ENCODE data around the gene USP25. TPM values are rescaled to one million over a fixed set of nuclear protein-coding genes. Genes with fewer than 3 reads are reported as not detected.

Gene USP25
- total and polyA plus RNA-seq, 2 experiments from 2014 or later, result 11.8 to 49.2 TPM

- peaks cover 3% of the 10 kb centered on the region; the same call in 1 of the 2 replicates for H4K20me1 ChIP-seq (replicated peaks; ENCODE audit: insufficient read depth)
- peaks cover 52% of the 10 kb centered on the region for H3K79me2 ChIP-seq (replicated peaks; ENCODE audit: insufficient read depth)
- peak overlapping the region; percentile 66 for H3K4me3 ChIP-seq
- peak overlapping the region; percentile 69; the same call in 1 of the 2 replicates for H3K27ac ChIP-seq (ENCODE audit: low read depth)
- TF ChIP-seq, protein P1, sequence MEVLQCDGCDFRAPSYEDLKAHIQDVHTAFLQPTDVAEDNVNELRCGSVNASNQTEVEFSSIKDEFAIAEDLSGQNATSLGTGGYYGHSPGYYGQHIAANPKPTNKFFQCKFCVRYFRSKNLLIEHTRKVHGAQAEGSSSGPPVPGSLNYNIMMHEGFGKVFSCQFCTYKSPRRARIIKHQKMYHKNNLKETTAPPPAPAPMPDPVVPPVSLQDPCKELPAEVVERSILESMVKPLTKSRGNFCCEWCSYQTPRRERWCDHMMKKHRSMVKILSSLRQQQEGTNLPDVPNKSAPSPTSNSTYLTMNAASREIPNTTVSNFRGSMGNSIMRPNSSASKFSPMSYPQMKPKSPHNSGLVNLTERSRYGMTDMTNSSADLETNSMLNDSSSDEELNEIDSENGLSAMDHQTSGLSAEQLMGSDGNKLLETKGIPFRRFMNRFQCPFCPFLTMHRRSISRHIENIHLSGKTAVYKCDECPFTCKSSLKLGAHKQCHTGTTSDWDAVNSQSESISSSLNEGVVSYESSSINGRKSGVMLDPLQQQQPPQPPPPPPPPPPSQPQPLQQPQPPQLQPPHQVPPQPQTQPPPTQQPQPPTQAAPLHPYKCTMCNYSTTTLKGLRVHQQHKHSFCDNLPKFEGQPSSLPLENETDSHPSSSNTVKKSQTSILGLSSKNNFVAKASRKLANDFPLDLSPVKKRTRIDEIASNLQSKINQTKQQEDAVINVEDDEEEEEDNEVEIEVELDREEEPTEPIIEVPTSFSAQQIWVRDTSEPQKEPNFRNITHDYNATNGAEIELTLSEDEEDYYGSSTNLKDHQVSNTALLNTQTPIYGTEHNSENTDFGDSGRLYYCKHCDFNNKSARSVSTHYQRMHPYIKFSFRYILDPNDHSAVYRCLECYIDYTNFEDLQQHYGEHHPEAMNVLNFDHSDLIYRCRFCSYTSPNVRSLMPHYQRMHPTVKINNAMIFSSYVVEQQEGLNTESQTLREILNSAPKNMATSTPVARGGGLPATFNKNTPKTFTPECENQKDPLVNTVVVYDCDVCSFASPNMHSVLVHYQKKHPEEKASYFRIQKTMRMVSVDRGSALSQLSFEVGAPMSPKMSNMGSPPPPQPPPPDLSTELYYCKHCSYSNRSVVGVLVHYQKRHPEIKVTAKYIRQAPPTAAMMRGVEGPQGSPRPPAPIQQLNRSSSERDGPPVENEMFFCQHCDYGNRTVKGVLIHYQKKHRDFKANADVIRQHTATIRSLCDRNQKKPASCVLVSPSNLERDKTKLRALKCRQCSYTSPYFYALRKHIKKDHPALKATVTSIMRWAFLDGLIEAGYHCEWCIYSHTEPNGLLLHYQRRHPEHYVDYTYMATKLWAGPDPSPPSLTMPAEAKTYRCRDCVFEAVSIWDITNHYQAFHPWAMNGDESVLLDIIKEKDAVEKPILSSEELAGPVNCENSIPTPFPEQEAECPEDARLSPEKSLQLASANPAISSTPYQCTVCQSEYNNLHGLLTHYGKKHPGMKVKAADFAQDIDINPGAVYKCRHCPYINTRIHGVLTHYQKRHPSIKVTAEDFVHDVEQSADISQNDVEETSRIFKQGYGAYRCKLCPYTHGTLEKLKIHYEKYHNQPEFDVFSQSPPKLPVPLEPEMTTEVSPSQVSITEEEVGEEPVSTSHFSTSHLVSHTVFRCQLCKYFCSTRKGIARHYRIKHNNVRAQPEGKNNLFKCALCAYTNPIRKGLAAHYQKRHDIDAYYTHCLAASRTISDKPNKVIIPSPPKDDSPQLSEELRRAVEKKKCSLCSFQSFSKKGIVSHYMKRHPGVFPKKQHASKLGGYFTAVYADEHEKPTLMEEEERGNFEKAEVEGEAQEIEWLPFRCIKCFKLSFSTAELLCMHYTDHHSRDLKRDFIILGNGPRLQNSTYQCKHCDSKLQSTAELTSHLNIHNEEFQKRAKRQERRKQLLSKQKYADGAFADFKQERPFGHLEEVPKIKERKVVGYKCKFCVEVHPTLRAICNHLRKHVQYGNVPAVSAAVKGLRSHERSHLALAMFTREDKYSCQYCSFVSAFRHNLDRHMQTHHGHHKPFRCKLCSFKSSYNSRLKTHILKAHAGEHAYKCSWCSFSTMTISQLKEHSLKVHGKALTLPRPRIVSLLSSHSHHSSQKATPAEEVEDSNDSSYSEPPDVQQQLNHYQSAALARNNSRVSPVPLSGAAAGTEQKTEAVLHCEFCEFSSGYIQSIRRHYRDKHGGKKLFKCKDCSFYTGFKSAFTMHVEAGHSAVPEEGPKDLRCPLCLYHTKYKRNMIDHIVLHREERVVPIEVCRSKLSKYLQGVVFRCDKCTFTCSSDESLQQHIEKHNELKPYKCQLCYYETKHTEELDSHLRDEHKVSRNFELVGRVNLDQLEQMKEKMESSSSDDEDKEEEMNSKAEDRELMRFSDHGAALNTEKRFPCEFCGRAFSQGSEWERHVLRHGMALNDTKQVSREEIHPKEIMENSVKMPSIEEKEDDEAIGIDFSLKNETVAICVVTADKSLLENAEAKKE (CRISPR knock-in tag; IDR thresholded peaks at IDR 0.05), result no peak
- TF ChIP-seq NANOG (IDR thresholded peaks at IDR 0.05; ENCODE audit: borderline replicate concordance) (no peak), CREB1 (CRISPR knock-in tag; IDR thresholded peaks at IDR 0.05; ENCODE audit: low read depth) (no peak), STAT1 (IDR thresholded peaks at IDR 0.05; ENCODE audit: unreplicated experiment) (no peak), POLR2AphosphoS5 (IDR thresholded peaks at IDR 0.05; ENCODE audit: low read depth) (no peak), ZNF114 (CRISPR knock-in tag; IDR thresholded peaks at IDR 0.05) (no peak), ZNF331 (CRISPR knock-in tag; IDR thresholded peaks at IDR 0.05; ENCODE audit: low read depth) (no peak), EZH2phosphoT487 (IDR thresholded peaks at IDR 0.05; ENCODE audit: unreplicated experiment) (no peak), JUNB (IDR thresholded peaks at IDR 0.05; ENCODE audit: unreplicated experiment) (no peak), EZH2 (IDR thresholded peaks at IDR 0.05; ENCODE audit: low read depth, unreplicated experiment) (no peak)
- TF ChIP-seq, protein P2, sequence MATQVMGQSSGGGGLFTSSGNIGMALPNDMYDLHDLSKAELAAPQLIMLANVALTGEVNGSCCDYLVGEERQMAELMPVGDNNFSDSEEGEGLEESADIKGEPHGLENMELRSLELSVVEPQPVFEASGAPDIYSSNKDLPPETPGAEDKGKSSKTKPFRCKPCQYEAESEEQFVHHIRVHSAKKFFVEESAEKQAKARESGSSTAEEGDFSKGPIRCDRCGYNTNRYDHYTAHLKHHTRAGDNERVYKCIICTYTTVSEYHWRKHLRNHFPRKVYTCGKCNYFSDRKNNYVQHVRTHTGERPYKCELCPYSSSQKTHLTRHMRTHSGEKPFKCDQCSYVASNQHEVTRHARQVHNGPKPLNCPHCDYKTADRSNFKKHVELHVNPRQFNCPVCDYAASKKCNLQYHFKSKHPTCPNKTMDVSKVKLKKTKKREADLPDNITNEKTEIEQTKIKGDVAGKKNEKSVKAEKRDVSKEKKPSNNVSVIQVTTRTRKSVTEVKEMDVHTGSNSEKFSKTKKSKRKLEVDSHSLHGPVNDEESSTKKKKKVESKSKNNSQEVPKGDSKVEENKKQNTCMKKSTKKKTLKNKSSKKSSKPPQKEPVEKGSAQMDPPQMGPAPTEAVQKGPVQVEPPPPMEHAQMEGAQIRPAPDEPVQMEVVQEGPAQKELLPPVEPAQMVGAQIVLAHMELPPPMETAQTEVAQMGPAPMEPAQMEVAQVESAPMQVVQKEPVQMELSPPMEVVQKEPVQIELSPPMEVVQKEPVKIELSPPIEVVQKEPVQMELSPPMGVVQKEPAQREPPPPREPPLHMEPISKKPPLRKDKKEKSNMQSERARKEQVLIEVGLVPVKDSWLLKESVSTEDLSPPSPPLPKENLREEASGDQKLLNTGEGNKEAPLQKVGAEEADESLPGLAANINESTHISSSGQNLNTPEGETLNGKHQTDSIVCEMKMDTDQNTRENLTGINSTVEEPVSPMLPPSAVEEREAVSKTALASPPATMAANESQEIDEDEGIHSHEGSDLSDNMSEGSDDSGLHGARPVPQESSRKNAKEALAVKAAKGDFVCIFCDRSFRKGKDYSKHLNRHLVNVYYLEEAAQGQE (IDR thresholded peaks at IDR 0.05; ENCODE audit: unreplicated experiment), result no peak
- TF ChIP-seq, protein P3, sequence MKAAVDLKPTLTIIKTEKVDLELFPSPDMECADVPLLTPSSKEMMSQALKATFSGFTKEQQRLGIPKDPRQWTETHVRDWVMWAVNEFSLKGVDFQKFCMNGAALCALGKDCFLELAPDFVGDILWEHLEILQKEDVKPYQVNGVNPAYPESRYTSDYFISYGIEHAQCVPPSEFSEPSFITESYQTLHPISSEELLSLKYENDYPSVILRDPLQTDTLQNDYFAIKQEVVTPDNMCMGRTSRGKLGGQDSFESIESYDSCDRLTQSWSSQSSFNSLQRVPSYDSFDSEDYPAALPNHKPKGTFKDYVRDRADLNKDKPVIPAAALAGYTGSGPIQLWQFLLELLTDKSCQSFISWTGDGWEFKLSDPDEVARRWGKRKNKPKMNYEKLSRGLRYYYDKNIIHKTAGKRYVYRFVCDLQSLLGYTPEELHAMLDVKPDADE (IDR thresholded peaks at IDR 0.05), result no peak
- TF ChIP-seq, protein P4, sequence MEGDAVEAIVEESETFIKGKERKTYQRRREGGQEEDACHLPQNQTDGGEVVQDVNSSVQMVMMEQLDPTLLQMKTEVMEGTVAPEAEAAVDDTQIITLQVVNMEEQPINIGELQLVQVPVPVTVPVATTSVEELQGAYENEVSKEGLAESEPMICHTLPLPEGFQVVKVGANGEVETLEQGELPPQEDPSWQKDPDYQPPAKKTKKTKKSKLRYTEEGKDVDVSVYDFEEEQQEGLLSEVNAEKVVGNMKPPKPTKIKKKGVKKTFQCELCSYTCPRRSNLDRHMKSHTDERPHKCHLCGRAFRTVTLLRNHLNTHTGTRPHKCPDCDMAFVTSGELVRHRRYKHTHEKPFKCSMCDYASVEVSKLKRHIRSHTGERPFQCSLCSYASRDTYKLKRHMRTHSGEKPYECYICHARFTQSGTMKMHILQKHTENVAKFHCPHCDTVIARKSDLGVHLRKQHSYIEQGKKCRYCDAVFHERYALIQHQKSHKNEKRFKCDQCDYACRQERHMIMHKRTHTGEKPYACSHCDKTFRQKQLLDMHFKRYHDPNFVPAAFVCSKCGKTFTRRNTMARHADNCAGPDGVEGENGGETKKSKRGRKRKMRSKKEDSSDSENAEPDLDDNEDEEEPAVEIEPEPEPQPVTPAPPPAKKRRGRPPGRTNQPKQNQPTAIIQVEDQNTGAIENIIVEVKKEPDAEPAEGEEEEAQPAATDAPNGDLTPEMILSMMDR (conservative IDR thresholded peaks at IDR 0.05; ENCODE audit: low read depth in 2 of 2), result no peak
- H3K27me3 Mint-ChIP-seq (ENCODE audit: insufficient read depth, low read depth, poor library complexity), result peaks cover 6% of the 10 kb centered on the region
- peak overlapping the region; percentile 96 for H3K4me3 Mint-ChIP-seq
- H3K36me3 Mint-ChIP-seq (ENCODE audit: low read depth), result no peaks in the 10 kb centered on the region
- H3K9me2 ChIP-seq (ENCODE audit: insufficient read depth), result no peaks in the 10 kb centered on the region
- no peaks in the 10 kb centered on the region for H3F3A ChIP-seq (replicated peaks; ENCODE audit: low read depth)
- peak overlapping the region; percentile 82 for H3K4me2 ChIP-seq
- ATAC-seq (peak; percentile 29), DNase-seq (ENCODE audit: low spot score) (peak; percentile 45)
- 0 out of 2 replicates have a peak, but pooled peaks cover 7% of the 10 kb centered on the region for H3K27me3 ChIP-seq (ENCODE audit: insufficient read depth)
- H3K9me3 Mint-ChIP-seq, result no peaks in the 10 kb centered on the region
- H2AFZ ChIP-seq, result no peak overlapping the region
- H3K4me1 Mint-ChIP-seq, result peaks cover 31% of the 10 kb centered on the region
- H3K27ac Mint-ChIP-seq, result peak overlapping the region; percentile 98
- peaks cover 22% of the 10 kb centered on the region for H3K4me1 ChIP-seq (ENCODE audit: insufficient read depth)
- no peaks in the 10 kb centered on the region for H3K36me3 ChIP-seq (ENCODE audit: insufficient read depth)
Measured at GRCh38 chr21:15730484-15731242, 881 bp downstream of the USP25 start.

Measured in GM23338 (cell line).